ENCODE data around the gene ME3.

The ME3 gene

GRCh38 chr11:86449993-86450629 lies 222.3 kb downstream of the ME3 start:
- no peak overlapping the region for H3K27ac ChIP-seq
- TF ChIP-seq CTCF (conservative IDR thresholded peaks at IDR 0.05): no peak

DNA sequence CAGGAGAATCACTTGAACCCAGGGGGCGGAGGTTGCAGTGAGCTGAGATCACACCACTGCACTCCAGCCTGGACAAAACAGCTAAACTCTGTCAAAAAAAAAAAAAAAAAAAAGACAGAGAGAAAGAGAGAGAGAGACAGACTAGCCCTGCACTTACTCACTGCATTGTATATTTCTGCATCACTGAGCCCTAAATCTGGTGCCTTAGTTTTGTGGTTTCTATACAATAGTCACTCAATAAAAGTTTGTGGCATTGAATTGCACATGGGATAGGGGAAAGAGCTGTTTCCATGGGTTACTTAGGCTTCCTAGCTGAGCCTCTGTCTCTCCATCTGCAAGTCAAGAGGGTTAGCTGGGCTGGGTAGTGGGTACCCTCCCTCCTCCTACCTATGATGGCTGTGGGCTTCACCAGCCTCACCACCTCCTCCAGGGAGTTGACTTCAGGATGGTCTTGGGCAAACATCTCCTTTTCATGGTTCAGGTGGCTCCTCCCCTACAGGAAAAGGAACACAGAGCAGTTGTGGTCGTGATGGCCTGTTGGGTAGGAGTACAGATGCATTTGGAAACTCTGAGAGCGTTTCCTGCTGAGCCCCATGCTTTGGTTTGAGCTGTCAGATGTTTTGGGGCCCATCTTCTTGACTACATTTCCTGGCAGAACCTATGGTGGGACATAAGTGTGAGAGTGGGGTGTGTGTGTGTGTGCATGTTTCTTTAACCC lies 224.5 kb downstream of the ME3 start:
- TF ChIP-seq CTCF (conservative IDR thresholded peaks at IDR 0.05): no peak
- H3K27ac ChIP-seq: no peak overlapping the region

- no peak for TF ChIP-seq CTCF (conservative IDR thresholded peaks at IDR 0.05)
- no peak overlapping the region for H3K27ac ChIP-seq
Measured at GRCh38 chr11:86446924-86447285, 225.5 kb downstream of the ME3 start.

DNA sequence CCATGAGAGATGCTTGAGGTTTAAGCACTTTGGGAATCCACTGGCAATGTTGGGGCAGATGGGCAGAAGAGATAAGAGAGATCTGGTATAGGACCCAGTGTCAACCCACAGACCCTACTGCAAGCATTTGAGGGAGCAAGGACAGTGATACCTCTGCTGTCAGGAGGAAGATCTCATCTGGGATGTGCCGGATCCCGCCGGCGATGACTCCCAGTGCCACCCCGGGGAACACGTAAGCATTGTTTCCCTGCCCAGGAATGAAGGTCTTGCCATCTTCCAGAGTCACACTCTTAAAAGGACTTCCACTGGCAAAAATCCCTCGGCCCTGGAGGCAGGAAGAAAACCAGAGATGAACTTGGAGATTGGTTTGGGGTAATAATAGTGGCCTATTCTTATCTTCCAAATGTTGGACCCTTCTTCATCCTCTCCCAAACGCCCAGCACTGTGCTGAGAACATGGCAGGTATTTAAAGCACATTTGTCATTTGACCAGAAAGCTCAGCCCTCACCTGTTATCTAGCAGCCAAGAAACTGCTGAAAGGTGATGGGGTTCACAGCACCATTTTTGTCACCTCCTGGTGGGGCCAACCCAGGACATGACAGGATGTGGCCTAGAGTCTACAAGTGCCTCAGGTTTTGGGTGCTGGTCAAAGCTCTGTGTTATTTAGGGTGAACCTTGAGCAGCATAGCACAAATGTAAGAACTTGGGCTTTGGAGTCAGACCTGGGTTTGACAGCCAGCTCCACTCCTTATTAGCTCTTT lies 226.1 kb downstream of the ME3 start:
- no peak overlapping the region for H3K27ac ChIP-seq

GRCh38 chr11:86444981-86445380 lies 227.4 kb downstream of the ME3 start:
- H3K27ac ChIP-seq: no peak overlapping the region
- no peak for TF ChIP-seq CTCF (conservative IDR thresholded peaks at IDR 0.05)

More for the DNA sequence above, 226.1 kb downstream of the ME3 start:
- TF ChIP-seq CTCF (conservative IDR thresholded peaks at IDR 0.05): no peak

DNA sequence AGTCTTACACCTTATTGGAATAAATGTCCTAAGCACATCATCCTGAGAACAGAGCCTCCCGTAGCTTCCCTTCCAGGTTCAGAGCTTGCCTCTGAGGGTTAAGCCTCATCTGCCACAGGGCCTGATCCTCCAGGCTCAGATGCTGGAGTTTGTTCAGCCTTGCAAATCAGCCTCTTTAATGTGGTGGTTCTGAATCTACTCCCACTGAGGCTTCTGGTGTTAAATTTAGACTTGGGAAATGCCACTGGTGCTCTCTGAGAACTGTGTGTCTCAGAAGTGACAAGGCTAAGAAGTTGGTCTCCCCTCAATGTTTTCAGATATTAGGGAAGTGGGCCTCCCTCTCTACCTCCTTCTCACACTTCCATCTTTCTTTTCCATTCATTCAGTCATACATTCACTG lies 229.0 kb downstream of the ME3 start:
- H3K27ac ChIP-seq: no peak overlapping the region
- TF ChIP-seq CTCF (conservative IDR thresholded peaks at IDR 0.05): no peak

DNA sequence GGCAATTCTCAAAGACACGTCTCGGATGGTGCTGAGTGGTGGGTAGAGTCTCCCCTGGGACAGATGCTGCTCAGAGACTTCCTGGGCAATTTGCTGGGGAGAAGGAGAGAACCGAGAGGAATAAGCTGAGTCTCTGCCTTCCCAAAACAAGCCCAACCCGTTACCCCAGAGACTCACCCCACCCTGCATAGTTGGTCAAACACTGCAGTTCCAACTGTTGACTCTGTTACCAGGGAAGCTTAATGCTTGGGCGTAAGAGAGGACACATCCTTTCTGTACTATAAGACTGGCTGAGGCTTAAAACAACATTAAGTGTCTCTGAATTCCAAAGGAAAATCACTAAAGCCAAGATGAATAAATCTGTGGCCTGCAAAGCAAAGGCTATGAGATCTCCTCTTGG lies 229.6 kb downstream of the ME3 start:
- TF ChIP-seq CTCF (conservative IDR thresholded peaks at IDR 0.05): no peak
- H3K27ac ChIP-seq: no peak overlapping the region

All from VCaP (cell line).